ENCODE data around the gene XRCC1. TPM values are rescaled to one million over a fixed set of nuclear protein-coding genes. Genes with fewer than 3 reads are reported as not detected.
A peak's percentile ranks its signal among the peaks of the same experiment; 100 is the strongest.

Gene XRCC1
- total and polyA plus RNA-seq, 5 donors from 2014 or later, result 19.8 to 35.4 (median 24.7) TPM

- H3K36me3 Mint-ChIP-seq, result peaks cover 20% of the 10 kb centered on the region
- H3K9me3 Mint-ChIP-seq, result peaks cover 0 to under 1% (median 0%) of the 10 kb centered on the region in 7 donors
- peak overlapping the region in 2 of 3 donors; percentile 97 to 99 for H3K27ac Mint-ChIP-seq
- no peaks in the 10 kb centered on the region for H3K27me3 ChIP-seq (ENCODE audit: control insufficient read depth, insufficient read depth, low read length)
- peaks cover 16% of the 10 kb centered on the region for H3K36me3 ChIP-seq (ENCODE audit: control insufficient read depth, insufficient read depth, low read length)
- no peaks in the 10 kb centered on the region for H3K9me3 ChIP-seq (ENCODE audit: control insufficient read depth in 2 of 2, low read length in 2 of 2)
- peaks cover 0 to 59% (median 39%) of the 10 kb centered on the region in 4 donors for H3K4me1 Mint-ChIP-seq
- DNase-seq, result no peak
- no peaks in the 10 kb centered on the region for H3K27me3 Mint-ChIP-seq
- H3K27ac ChIP-seq (ENCODE audit: insufficient read depth, low read length, poor library complexity, severe bottlenecking), result peak overlapping the region; percentile 92
- peaks cover 35% of the 10 kb centered on the region for H3K4me1 ChIP-seq (ENCODE audit: control insufficient read depth, insufficient read depth, low read length, poor library complexity, severe bottlenecking)
- H3K4me3 Mint-ChIP-seq, result peak overlapping the region in 3 of 4 donors; percentile 40 to 86 (median 48)
- ATAC-seq (ENCODE audit: low read depth in 2 of 2), result no peak
- H3K4me3 ChIP-seq (ENCODE audit: low read depth, low read length), result peak overlapping the region; percentile 26
Measured at GRCh38 chr19:43560687-43561086, 14.6 kb downstream of the XRCC1 start.

DNA sequence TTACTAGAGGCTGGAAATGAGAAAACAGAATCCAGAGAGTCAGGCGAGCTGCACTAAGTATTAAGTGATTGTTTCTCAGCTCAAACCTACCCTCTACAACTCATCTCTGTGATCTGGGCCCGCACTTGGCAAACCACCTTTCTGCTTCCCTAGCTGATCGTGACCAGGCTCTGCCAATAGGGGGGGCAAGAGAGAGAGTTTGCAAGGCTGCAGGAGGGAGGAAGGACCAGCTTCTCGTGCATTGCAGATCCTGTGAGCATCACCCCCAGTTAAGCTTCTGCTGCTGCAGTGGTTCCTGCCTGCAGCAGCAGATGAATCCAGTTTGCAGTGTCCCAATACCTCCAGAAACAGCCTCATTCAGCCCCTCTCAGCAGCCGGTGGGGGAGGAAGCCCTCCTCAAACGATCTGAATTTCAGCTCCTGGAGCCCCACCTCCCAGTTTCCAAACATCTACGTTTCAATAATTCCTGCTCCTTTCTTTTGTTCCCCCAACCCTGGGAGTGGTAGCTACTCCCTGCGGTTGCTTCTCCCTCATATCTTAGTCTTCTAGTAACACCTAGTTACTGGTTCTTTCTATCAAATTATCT lies 20.0 kb downstream of the XRCC1 start:
- H3K27me3 Mint-ChIP-seq, result no peaks in the 10 kb centered on the region
- Histone ChIP-seq H3K4me1 (ENCODE audit: control insufficient read depth, insufficient read depth, low read length, poor library complexity, severe bottlenecking) (peaks cover 6% of the 10 kb centered on the region), H3K4me3 (ENCODE audit: low read depth, low read length) (no peak overlapping the region), H3K27ac (ENCODE audit: insufficient read depth, low read length, poor library complexity, severe bottlenecking) (no peak overlapping the region), H3K9me3 (ENCODE audit: control insufficient read depth in 2 of 2, low read length in 2 of 2) (no peaks in the 10 kb centered on the region), H3K36me3 (ENCODE audit: control insufficient read depth, insufficient read depth, low read length) (peaks cover 34% of the 10 kb centered on the region), H3K27me3 (ENCODE audit: control insufficient read depth, insufficient read depth, low read length) (no peaks in the 10 kb centered on the region)
- DNase-seq, result peak; percentile 65 to 88 (median 83)
- peak overlapping the region in 1 of 4 donors; percentile 36 for H3K4me3 Mint-ChIP-seq
- H3K27ac Mint-ChIP-seq, result peak overlapping the region; percentile 48 to 91 (median 74)
- peaks cover 0 to 1% (median 0%) of the 10 kb centered on the region in 7 donors for H3K9me3 Mint-ChIP-seq
- peaks cover 0 to 21% (median 14%) of the 10 kb centered on the region in 4 donors for H3K4me1 Mint-ChIP-seq
- ATAC-seq (ENCODE audit: low read depth in 2 of 2), result peak; percentile 84 to 89
- peaks cover 29% of the 10 kb centered on the region for H3K36me3 Mint-ChIP-seq

DNA sequence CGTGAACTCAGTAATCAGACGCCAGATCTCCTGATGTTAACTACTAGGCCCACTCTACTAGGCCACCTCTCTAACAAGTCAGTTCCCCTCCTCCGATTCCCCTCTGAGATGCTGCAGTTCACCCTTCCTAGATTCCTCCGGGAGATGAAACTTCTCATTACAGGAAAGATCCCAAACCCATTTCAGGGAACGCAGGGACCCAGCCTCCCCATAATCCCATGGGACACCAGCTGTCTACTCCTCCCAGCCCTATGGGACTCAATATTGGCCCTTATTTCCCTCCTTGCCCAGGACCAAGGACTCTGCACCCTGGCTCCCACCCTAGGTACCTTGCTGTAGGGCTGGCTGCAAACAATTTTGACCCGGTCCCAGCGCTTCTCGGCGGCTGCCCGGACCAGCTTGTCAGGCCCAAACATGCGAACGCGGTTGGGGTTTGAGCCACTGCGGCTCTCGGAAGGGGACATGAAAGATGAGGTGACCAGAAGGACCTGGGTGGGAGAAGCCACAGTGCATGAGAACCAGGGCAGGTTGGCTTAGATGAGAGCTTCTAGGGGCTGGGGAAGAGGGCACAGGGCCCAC lies 20.9 kb downstream of the XRCC1 start:
- H3K27me3 ChIP-seq (ENCODE audit: control insufficient read depth, insufficient read depth, low read length), result no peaks in the 10 kb centered on the region
- no peak overlapping the region for H3K4me3 ChIP-seq (ENCODE audit: low read depth, low read length)
- ATAC-seq (ENCODE audit: low read depth in 2 of 2) (no peak), DNase-seq (no peak)
- Mint-ChIP-seq H3K4me3 (no peak overlapping the region), H3K4me1 (peaks cover 0 to 14% (median 11%) of the 10 kb centered on the region in 4 donors), H3K27ac (peak overlapping the region; percentile 41 to 76 (median 46)), H3K27me3 (no peaks in the 10 kb centered on the region), H3K9me3 (peaks cover 0 to 1% (median 0%) of the 10 kb centered on the region in 7 donors), H3K36me3 (peaks cover 30% of the 10 kb centered on the region)
- peaks cover 6% of the 10 kb centered on the region for H3K4me1 ChIP-seq (ENCODE audit: control insufficient read depth, insufficient read depth, low read length, poor library complexity, severe bottlenecking)
- peaks cover 41% of the 10 kb centered on the region for H3K36me3 ChIP-seq (ENCODE audit: control insufficient read depth, insufficient read depth, low read length)
- no peaks in the 10 kb centered on the region for H3K9me3 ChIP-seq (ENCODE audit: control insufficient read depth in 2 of 2, low read length in 2 of 2)
- no peak overlapping the region for H3K27ac ChIP-seq (ENCODE audit: insufficient read depth, low read length, poor library complexity, severe bottlenecking)

- H3K36me3 ChIP-seq (ENCODE audit: control insufficient read depth, insufficient read depth, low read length), result peaks cover 42% of the 10 kb centered on the region
- H3K36me3 Mint-ChIP-seq, result peaks cover 30% of the 10 kb centered on the region
Measured at GRCh38 chr19:43553656-43554055, 21.7 kb downstream of the XRCC1 start.

DNA sequence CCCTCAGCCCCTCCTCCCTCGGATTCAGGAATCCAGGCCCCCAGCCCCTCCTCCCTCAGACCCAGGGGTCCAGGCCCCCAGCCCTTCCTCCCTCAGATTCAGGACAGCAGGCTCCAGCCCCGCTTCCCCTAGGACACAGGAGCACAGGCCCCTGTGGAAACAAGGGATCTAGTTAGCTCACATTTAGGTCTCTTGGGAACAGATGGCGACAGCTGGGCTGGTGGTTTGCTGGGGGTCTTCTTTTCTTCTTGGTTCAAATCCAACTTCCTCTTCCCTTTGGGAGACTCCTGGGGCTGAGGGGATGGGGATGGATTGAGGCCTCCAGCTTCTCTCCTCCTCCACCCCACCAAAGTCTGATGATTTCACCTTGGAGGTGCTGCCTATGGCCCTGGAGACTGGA lies 22.7 kb downstream of the XRCC1 start:
- no peaks in the 10 kb centered on the region for H3K9me3 ChIP-seq (ENCODE audit: control insufficient read depth in 2 of 2, low read length in 2 of 2)
- no peak overlapping the region for H3K4me3 ChIP-seq (ENCODE audit: low read depth, low read length)
- Mint-ChIP-seq H3K9me3 (peaks cover 0 to 1% (median 0%) of the 10 kb centered on the region in 7 donors), H3K27ac (peak overlapping the region in 1 of 3 donors; percentile 38), H3K4me3 (no peak overlapping the region), H3K36me3 (peaks cover 27% of the 10 kb centered on the region), H3K27me3 (no peaks in the 10 kb centered on the region), H3K4me1 (peaks cover 0 to 13% (median 10%) of the 10 kb centered on the region in 4 donors)
- no peak for ATAC-seq (ENCODE audit: low read depth in 2 of 2)
- DNase-seq, result no peak
- H3K36me3 ChIP-seq (ENCODE audit: control insufficient read depth, insufficient read depth, low read length), result peaks cover 36% of the 10 kb centered on the region
- peaks cover 6% of the 10 kb centered on the region for H3K4me1 ChIP-seq (ENCODE audit: control insufficient read depth, insufficient read depth, low read length, poor library complexity, severe bottlenecking)
- H3K27me3 ChIP-seq (ENCODE audit: control insufficient read depth, insufficient read depth, low read length), result no peaks in the 10 kb centered on the region
- H3K27ac ChIP-seq (ENCODE audit: insufficient read depth, low read length, poor library complexity, severe bottlenecking), result no peak overlapping the region

More at GRCh38 chr19:43553656-43554055, 21.7 kb downstream of the XRCC1 start:
- Histone ChIP-seq H3K27me3 (ENCODE audit: control insufficient read depth, insufficient read depth, low read length) (no peaks in the 10 kb centered on the region), H3K4me1 (ENCODE audit: control insufficient read depth, insufficient read depth, low read length, poor library complexity, severe bottlenecking) (peaks cover 6% of the 10 kb centered on the region), H3K9me3 (ENCODE audit: control insufficient read depth in 2 of 2, low read length in 2 of 2) (no peaks in the 10 kb centered on the region), H3K4me3 (ENCODE audit: low read depth, low read length) (no peak overlapping the region), H3K27ac (ENCODE audit: insufficient read depth, low read length, poor library complexity, severe bottlenecking) (no peak overlapping the region)
- no peak for DNase-seq
- peaks cover 0 to 1% (median 0%) of the 10 kb centered on the region in 7 donors for H3K9me3 Mint-ChIP-seq
- no peaks in the 10 kb centered on the region for H3K27me3 Mint-ChIP-seq
- H3K27ac Mint-ChIP-seq, result peak overlapping the region; percentile 36 to 76 (median 41)
- H3K4me1 Mint-ChIP-seq, result peaks cover 0 to 14% (median 10%) of the 10 kb centered on the region in 4 donors
- no peak for ATAC-seq (ENCODE audit: low read depth in 2 of 2)
- no peak overlapping the region for H3K4me3 Mint-ChIP-seq

DNA sequence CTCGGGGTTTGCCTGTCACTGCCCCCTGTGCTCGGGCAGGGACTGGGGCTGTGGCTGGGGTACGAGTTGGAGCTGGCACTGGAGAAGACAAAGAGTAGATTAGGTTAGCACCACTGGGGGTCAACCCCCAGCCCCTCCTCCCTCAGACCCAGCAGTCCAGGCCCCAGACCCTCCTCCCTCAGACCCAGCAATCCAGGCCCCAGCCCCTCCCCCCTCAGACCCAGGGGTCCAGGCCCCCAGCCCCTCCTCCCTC lies 23.2 kb downstream of the XRCC1 start:
- Mint-ChIP-seq H3K36me3 (peaks cover 27% of the 10 kb centered on the region), H3K9me3 (peaks cover 0 to 1% (median 0%) of the 10 kb centered on the region in 7 donors), H3K27ac (peak overlapping the region in 1 of 3 donors; percentile 69), H3K4me3 (no peak overlapping the region), H3K27me3 (no peaks in the 10 kb centered on the region), H3K4me1 (peaks cover 0 to 13% (median 10%) of the 10 kb centered on the region in 4 donors)
- no peak overlapping the region for H3K27ac ChIP-seq (ENCODE audit: insufficient read depth, low read length, poor library complexity, severe bottlenecking)
- H3K27me3 ChIP-seq (ENCODE audit: control insufficient read depth, insufficient read depth, low read length), result no peaks in the 10 kb centered on the region
- no peak overlapping the region for H3K4me3 ChIP-seq (ENCODE audit: low read depth, low read length)
- peaks cover 32% of the 10 kb centered on the region for H3K36me3 ChIP-seq (ENCODE audit: control insufficient read depth, insufficient read depth, low read length)
- peaks cover 6% of the 10 kb centered on the region for H3K4me1 ChIP-seq (ENCODE audit: control insufficient read depth, insufficient read depth, low read length, poor library complexity, severe bottlenecking)
- no peaks in the 10 kb centered on the region for H3K9me3 ChIP-seq (ENCODE audit: control insufficient read depth in 2 of 2, low read length in 2 of 2)
- ATAC-seq (ENCODE audit: low read depth in 2 of 2) (no peak), DNase-seq (no peak)

DNA sequence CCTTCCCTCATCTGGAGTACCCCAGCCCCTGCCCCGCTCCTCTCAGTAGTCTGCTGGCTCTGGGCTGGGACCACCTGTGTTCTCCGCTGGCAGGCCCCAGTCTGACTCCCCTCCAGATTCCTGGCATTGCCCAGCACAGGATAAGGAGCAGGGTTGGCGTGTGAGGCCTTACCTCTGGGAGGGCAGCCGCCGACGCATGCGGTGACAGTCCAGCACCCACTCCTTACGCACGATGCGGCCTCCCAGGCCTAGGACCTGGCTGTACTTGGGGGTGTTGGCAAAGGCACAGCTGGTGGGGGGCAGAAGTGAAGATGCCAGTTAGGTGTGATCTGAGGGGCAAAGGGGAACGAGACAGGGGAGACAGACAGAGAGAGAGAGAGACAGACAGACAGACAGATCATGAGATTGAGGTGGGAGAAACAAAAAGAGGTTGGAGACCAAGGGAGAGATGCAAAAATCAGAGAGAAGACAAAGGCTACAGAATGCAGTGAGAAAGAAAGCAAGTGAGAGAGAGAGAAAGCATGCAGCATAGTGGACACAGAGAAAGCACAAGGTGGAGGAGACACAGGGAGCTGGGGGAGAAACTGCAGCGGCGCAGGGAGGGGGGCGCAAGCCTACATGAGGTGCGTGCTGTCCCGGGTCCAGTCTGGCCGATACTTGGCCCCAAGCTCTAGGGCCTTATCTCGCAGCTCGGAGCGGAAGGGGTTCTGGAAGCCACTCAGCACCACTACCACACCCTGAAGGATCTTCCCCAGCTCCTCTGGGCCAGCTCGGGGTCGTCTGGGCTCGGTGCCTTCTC lies 23.7 kb downstream of the XRCC1 start:
- H3K9me3 Mint-ChIP-seq, result peaks cover 0 to 1% (median 0%) of the 10 kb centered on the region in 7 donors
- H3K27me3 ChIP-seq (ENCODE audit: control insufficient read depth, insufficient read depth, low read length), result no peaks in the 10 kb centered on the region
- peaks cover 27% of the 10 kb centered on the region for H3K36me3 Mint-ChIP-seq
- H3K27ac ChIP-seq (ENCODE audit: insufficient read depth, low read length, poor library complexity, severe bottlenecking), result no peak overlapping the region
- H3K36me3 ChIP-seq (ENCODE audit: control insufficient read depth, insufficient read depth, low read length), result peaks cover 32% of the 10 kb centered on the region
- peak overlapping the region in 1 of 3 donors; percentile 69 for H3K27ac Mint-ChIP-seq
- peaks cover 6% of the 10 kb centered on the region for H3K4me1 ChIP-seq (ENCODE audit: control insufficient read depth, insufficient read depth, low read length, poor library complexity, severe bottlenecking)
- ATAC-seq (ENCODE audit: low read depth in 2 of 2) (no peak), DNase-seq (no peak)
- no peaks in the 10 kb centered on the region for H3K27me3 Mint-ChIP-seq
- H3K4me1 Mint-ChIP-seq, result peaks cover 0 to 13% (median 10%) of the 10 kb centered on the region in 4 donors
- no peak overlapping the region for H3K4me3 Mint-ChIP-seq
- H3K4me3 ChIP-seq (ENCODE audit: low read depth, low read length), result no peak overlapping the region
- H3K9me3 ChIP-seq (ENCODE audit: control insufficient read depth in 2 of 2, low read length in 2 of 2), result no peaks in the 10 kb centered on the region
